Tibial artery (tissue), 4 donors: Measurements from ENCODE around the gene SYTL5.

Experiments used
- DNase-seq, 2 donors: peaks; one replicate each; pipeline ENCODE4 v3.0.0-alpha.2; 2019
- H3K27ac ChIP-seq, 2 donors: fragments of 200-600 bp; sonication (generic) in 1 of 2; 1 replicate in 1 of 2; 2 replicates in 1 of 2; pipeline ENCODE4 v1.5.1; 2018 to 2019; ENCODE audit warnings: mild to moderate bottlenecking in 1 of 2
- H3K27me3 ChIP-seq, 2 donors: fragments of 200-600 bp; sonication (generic) in 1 of 2; one replicate each; pipeline versions ENCODE4 v1.5.1 to v1.6.0; 2016 to 2019
- H3K36me3 ChIP-seq, 3 donors: fragments of 200-600 bp; sonication (generic) in 2 of 3; one replicate each; pipeline ENCODE4 v1.5.1; 2016 to 2019; ENCODE audit warnings: mild to moderate bottlenecking in 2 of 3
- H3K4me1 ChIP-seq, 4 donors: fragments of 200-600 bp; sonication (generic) in 2 of 4; 1 replicate in 3 of 4; 2 replicates in 1 of 4; pipeline ENCODE4 v1.5.1; 2016 to 2019
- H3K4me3 ChIP-seq, 2 donors: fragments of 200-600 bp; sonication (generic) in 1 of 2; 1 replicate in 1 of 2; 2 replicates in 1 of 2; pipeline ENCODE4 v1.5.1; 2018 to 2019; ENCODE audit warnings: mild to moderate bottlenecking in 2 of 2
- H3K9me3 ChIP-seq, 3 donors: fragments of 200-600 bp; sonication (generic) in 1 of 3; one replicate each; pipeline ENCODE4 v1.5.1; 2016 to 2019
- CTCF ChIP-seq, 2 experiments: fragments of 200-600 bp in 1 of 2; fragments of 450-650 bp in 1 of 2; IDR thresholded peaks; one replicate each; pipeline ENCODE4 v1.5.1; 2017 to 2019; ENCODE audit warnings: antibody characterized with exemption in 2 of 2, mild to moderate bottlenecking in 1 of 2, moderate library complexity in 1 of 2
- intact Hi-C: fragments of 100-400 bp; cut with DNase I; formaldehyde crosslinking; loops from one replicate; pipeline ENCODE4 v1.15.0; 2023; ENCODE audit warnings: low total_unique reads

The SYTL5 gene

GRCh38 chrX:38006291-38006690 lies at the start of gene SYTL5:
SYTL5 (plus strand) TSS chrX:38006553; CDS start chrX:38033890, 27,337 bp downstream.
- intact Hi-C loops = no loop called here
- no peak within 1 kb of the TSS for H3K4me3 ChIP-seq
- no peaks in the 10 kb centered on the region for H3K27me3 ChIP-seq
- no peak within 1 kb of the TSS for H3K27ac ChIP-seq
- H3K9me3 ChIP-seq = no peaks in the 10 kb centered on the region
- no peak for DNase-seq
- no peak for TF ChIP-seq CTCF (IDR thresholded peaks at IDR 0.05)
- H3K4me1 ChIP-seq = no peaks in the 10 kb centered on the region
- H3K36me3 ChIP-seq = no peaks in the 10 kb centered on the region

- no peak overlapping the region for H3K4me3 ChIP-seq
- no peak overlapping the region for H3K27ac ChIP-seq
- no peaks in the 10 kb centered on the region for H3K27me3 ChIP-seq
- no peak for DNase-seq
- H3K9me3 ChIP-seq = no peaks in the 10 kb centered on the region
- H3K4me1 ChIP-seq = no peaks in the 10 kb centered on the region
- intact Hi-C loops = no loop called here
- no peaks in the 10 kb centered on the region for H3K36me3 ChIP-seq
- no peak for TF ChIP-seq CTCF (IDR thresholded peaks at IDR 0.05)
These were observed 47.7 kb upstream of the SYTL5 start for GRCh38 chrX:37958525-37959211.

- H3K4me3 ChIP-seq = no peak overlapping the region
- no peak overlapping the region for H3K27ac ChIP-seq
- H3K4me1 ChIP-seq = no peaks in the 10 kb centered on the region
- H3K9me3 ChIP-seq = no peaks in the 10 kb centered on the region
- no peaks in the 10 kb centered on the region for H3K27me3 ChIP-seq
- no peak for TF ChIP-seq CTCF (IDR thresholded peaks at IDR 0.05)
- no peak for DNase-seq
- H3K36me3 ChIP-seq = no peaks in the 10 kb centered on the region
- intact Hi-C loops = no loop called here
These were observed 46.9 kb upstream of the SYTL5 start for GRCh38 chrX:37959212-37960021.

GRCh38 chrX:37961118-37961517 lies 45.2 kb upstream of the SYTL5 start:
- DNase-seq = no peak
- H3K4me3 ChIP-seq = no peak overlapping the region
- H3K36me3 ChIP-seq = no peaks in the 10 kb centered on the region
- no peaks in the 10 kb centered on the region for H3K4me1 ChIP-seq
- H3K27ac ChIP-seq = no peak overlapping the region
- intact Hi-C loops = no loop called here
- TF ChIP-seq CTCF (IDR thresholded peaks at IDR 0.05) = no peak
- H3K27me3 ChIP-seq = no peaks in the 10 kb centered on the region
- no peaks in the 10 kb centered on the region for H3K9me3 ChIP-seq

- no peak overlapping the region for H3K4me3 ChIP-seq
- no peak overlapping the region for H3K27ac ChIP-seq
- H3K27me3 ChIP-seq = no peaks in the 10 kb centered on the region
These were observed 38.6 kb upstream of the SYTL5 start for GRCh38 chrX:37967714-37968113.

More at GRCh38 chrX:37967714-37968113, 38.6 kb upstream of the SYTL5 start:
- no peaks in the 10 kb centered on the region for H3K4me1 ChIP-seq
- no peak for DNase-seq
- intact Hi-C loops = no loop called here
- TF ChIP-seq CTCF (IDR thresholded peaks at IDR 0.05) = no peak
- H3K9me3 ChIP-seq = no peaks in the 10 kb centered on the region
- H3K36me3 ChIP-seq = no peaks in the 10 kb centered on the region
